Coronary artery (tissue), 2 donors: ENCODE measurements around the gene KRT17.
A peak's percentile ranks its signal among the peaks of the same experiment; 100 is the strongest.

ENCODE experiments used
- DNase-seq: peaks from one replicate; pipeline ENCODE4 v3.0.0-alpha.2; 2017; ENCODE audit warnings: low spot score
- H3K27ac ChIP-seq, 2 donors: fragments of 200-600 bp; sonication (generic); one replicate each; pipeline ENCODE4 v1.5.1; 2016 to 2019
- H3K4me3 ChIP-seq: fragments of 200-600 bp; sonication (generic); 2 replicates; pipeline ENCODE4 v1.5.1; 2016; ENCODE audit warnings: mild to moderate bottlenecking, moderate library complexity
- CTCF ChIP-seq: fragments of 200-600 bp; sonication (generic); IDR thresholded peaks from one replicate; pipeline ENCODE4 v1.5.1; 2019; ENCODE audit warnings: antibody characterized with exemption

The KRT17 gene

GRCh38 chr17:41624208-41625101 lies at the start of gene KRT17:
TSS of gene KRT17 (minus strand) at chr17:41624575. CDS start at chr17:41624509, 66 bp downstream.
- no peak for DNase-seq
- Histone ChIP-seq H3K27ac (peak within 1 kb of the TSS in 1 of 2 donors; percentile 9), H3K4me3 (no peak within 1 kb of the TSS)
- no peak for TF ChIP-seq CTCF

- H3K27ac ChIP-seq, result no peak overlapping the region
- no peak for DNase-seq
- H3K4me3 ChIP-seq, result no peak overlapping the region
- no peak for TF ChIP-seq CTCF
Observed at GRCh38 chr17:41672153-41672552, 47.8 kb upstream of the KRT17 start.

GRCh38 chr17:41667280-41668041 lies 43.1 kb upstream of the KRT17 start:
- peak; percentile 9 for TF ChIP-seq CTCF
- peak overlapping the region; percentile 45 to 76 for H3K27ac ChIP-seq
- H3K4me3 ChIP-seq, result peak overlapping the region; percentile 73
- peak; percentile 72 for DNase-seq

- H3K4me3 ChIP-seq, result peak overlapping the region; percentile 73
- DNase-seq, result peak; percentile 87
- peak; percentile 98 for TF ChIP-seq CTCF
- peak overlapping the region; percentile 45 to 76 for H3K27ac ChIP-seq
Observed at GRCh38 chr17:41666708-41667279, 42.4 kb upstream of the KRT17 start.

GRCh38 chr17:41666237-41666641 lies 41.9 kb upstream of the KRT17 start:
- Histone ChIP-seq H3K27ac (peak overlapping the region; percentile 45 to 76), H3K4me3 (peak overlapping the region; percentile 73)
- no peak for DNase-seq
- no peak for TF ChIP-seq CTCF

- peak; percentile 86 for TF ChIP-seq CTCF
- Histone ChIP-seq H3K27ac (peak overlapping the region; percentile 45 to 76), H3K4me3 (peak overlapping the region; percentile 73)
- DNase-seq, result peak; percentile 90
Observed at GRCh38 chr17:41665566-41666236, 41.3 kb upstream of the KRT17 start.
